Measurements from ENCODE around the gene PRTN3. TPM values are rescaled to one million over a fixed set of nuclear protein-coding genes. Genes with fewer than 3 reads are reported as not detected.
"Not testable (repeated sequence)": the region's sequence is repeated elsewhere in the genome, so short reads cannot be mapped to it uniquely, and the experiment has no call there.

The PRTN3 gene
- total and polyA plus RNA-seq, 4 donors: not detected

DNA sequence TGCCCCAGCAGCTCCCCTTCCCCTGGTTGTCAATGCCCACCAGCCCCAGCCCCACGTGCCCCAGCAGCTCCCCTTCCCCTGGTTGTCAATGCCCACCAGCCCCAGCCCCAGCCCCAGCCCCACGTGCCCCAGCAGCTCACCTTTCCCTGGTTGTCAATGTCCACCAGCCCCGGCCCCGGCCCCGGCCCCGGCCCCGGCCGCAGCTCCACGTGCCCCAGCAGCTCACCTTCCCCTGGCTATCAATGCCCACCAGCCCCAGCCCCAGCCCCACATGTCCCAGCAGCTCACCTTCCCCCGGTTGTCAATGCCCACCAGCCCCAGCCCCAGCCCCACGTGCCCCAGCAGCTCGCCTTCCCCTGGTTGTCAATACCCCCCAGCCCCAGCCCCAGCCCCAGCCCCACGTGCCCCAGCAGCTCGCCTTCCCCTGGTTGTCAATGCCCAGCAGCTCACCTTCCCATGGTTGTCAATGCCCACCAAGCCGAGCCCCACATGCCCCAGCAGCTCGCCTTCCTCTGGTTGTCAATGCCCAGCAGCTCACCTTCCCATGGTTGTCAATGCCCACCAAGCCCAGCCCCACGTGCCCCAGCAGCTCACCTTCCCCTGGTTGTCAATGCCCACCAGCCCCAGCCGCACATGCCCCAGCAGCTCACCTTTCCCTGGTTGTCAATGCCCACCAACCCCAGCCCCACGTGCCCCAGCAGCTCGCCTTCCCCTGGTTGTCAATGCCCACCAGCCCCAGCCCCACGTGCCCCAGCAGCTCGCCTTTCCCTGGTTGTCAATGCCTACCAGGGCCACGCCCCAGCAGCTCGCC is 38.2 kb downstream of the PRTN3 start:
- H3K27me3 ChIP-seq (ENCODE audit: control insufficient read depth in 1 of 2, insufficient read depth in 2 of 2, low read length in 1 of 2); H3K4me3 ChIP-seq (ENCODE audit: low read length in 2 of 2); intact Hi-C loops (cut with DNase I); ATAC-seq (ENCODE audit: low FRiP score); H3K27ac ChIP-seq (ENCODE audit: low read depth in 1 of 2, low read length in 2 of 2); H3K9me3 ChIP-seq (ENCODE audit: control insufficient read depth, low read length); H3K36me3 ChIP-seq (ENCODE audit: control insufficient read depth in 1 of 2, insufficient read depth in 2 of 2, low read length in 1 of 2); H3K4me1 ChIP-seq (ENCODE audit: control insufficient read depth in 1 of 2, insufficient read depth in 2 of 2, low read length in 2 of 2); DNase-seq: not testable (repeated sequence)
- 86 to 89% methylated on average over 20 to 24 of the region's 24 CpGs for WGBS, 2 donors

DNA sequence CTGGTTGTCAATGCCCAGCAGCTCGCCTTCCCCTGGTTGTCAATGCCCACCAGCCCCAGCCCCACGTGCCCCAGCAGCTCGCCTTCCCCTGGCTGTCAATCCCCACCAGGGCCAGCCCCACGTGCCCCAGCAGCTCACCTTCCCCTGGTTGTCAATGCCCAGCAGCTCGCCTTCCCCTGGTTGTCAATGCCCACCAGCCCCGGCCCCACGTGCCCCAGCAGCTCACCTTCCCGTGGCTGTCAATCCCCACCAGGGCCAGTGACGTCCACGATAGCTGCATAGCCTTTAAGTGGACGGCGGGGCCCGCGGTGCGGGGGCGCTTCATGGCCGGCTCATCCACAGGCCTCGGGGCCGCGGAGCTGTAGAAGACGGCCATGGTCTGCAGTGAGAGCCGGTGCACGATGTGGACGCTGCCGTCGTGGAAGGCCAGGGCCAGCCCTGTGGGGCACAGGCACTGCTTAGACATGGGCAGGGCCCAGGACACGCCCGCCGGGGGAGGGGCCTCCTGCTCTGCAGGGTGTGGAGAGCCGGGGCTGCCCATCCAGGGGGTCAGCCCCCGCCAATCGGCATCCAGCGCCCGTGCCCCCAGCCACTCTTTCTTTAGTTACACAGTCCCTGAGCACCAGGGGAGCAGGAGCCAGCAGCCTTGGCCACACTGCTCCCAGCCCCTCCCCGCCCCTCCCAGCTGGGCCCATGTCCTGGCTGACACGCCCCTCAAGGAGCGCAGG is 39.1 kb downstream of the PRTN3 start:
- peaks cover 0 to 1% of the 10 kb centered on the region in 2 donors for H3K36me3 ChIP-seq (ENCODE audit: control insufficient read depth in 1 of 2, insufficient read depth in 2 of 2, low read length in 1 of 2)
- WGBS, 2 donors: 87 to 88% methylated on average over 34 to 37 of the region's 37 CpGs
- no peak for DNase-seq
- ATAC-seq (ENCODE audit: low FRiP score): no peak
- H3K4me1 ChIP-seq (ENCODE audit: control insufficient read depth in 1 of 2, insufficient read depth in 2 of 2, low read length in 2 of 2): no peaks in the 10 kb centered on the region
- intact Hi-C loops (cut with DNase I): no loop called here
- no peaks in the 10 kb centered on the region for H3K9me3 ChIP-seq (ENCODE audit: control insufficient read depth, low read length)
- no peak overlapping the region for H3K4me3 ChIP-seq (ENCODE audit: low read length in 2 of 2)
- no peak overlapping the region for H3K27ac ChIP-seq (ENCODE audit: low read depth in 1 of 2, low read length in 2 of 2)
- no peaks in the 10 kb centered on the region for H3K27me3 ChIP-seq (ENCODE audit: control insufficient read depth in 1 of 2, insufficient read depth in 2 of 2, low read length in 1 of 2)

DNA sequence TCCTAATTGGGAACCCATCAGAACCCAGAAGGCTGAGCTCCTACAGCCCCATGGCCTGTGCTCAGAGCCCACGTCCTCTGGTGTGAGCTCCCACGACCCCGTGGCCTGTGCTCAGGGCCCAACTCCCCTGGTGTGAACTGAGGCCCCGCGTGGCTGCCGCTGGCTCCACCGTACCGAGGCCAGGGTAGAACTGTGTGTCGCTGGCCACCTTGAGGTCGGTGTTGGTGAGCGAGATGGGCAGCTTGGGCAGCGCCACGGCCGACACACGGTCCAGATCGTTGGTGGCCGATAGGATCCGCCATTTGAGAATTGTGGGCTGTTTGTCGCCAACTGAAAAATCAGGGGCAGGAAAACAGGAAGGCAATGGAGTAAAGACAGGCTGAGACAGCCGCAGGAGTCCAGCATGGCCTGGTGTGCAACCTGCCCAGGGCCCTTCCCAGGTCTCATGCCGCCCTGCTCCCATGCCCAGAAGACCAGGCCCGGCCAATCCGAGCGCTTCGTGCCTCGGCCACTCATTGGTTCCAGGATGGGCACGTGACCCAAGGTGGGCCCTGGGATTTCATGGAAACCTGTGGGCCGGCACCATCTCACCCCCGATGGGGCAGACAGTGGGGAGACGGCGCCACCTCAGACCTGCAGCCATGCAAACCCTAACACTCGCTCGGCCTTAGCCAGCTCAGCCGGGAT is 40.7 kb downstream of the PRTN3 start:
- DNase-seq: no peak
- H3K27ac ChIP-seq (ENCODE audit: low read depth in 1 of 2, low read length in 2 of 2): no peak overlapping the region
- H3K4me1 ChIP-seq (ENCODE audit: control insufficient read depth in 1 of 2, insufficient read depth in 2 of 2, low read length in 2 of 2): no peaks in the 10 kb centered on the region
- H3K4me3 ChIP-seq (ENCODE audit: low read length in 2 of 2): no peak overlapping the region
- H3K27me3 ChIP-seq (ENCODE audit: control insufficient read depth in 1 of 2, insufficient read depth in 2 of 2, low read length in 1 of 2): no peaks in the 10 kb centered on the region
- peaks cover 0 to 1% of the 10 kb centered on the region in 2 donors for H3K36me3 ChIP-seq (ENCODE audit: control insufficient read depth in 1 of 2, insufficient read depth in 2 of 2, low read length in 1 of 2)
- ATAC-seq (ENCODE audit: low FRiP score): no peak
- H3K9me3 ChIP-seq (ENCODE audit: control insufficient read depth, low read length): no peaks in the 10 kb centered on the region
- intact Hi-C loops (cut with DNase I): no loop called here
- 98% methylated on average over 31 to 34 of the region's 34 CpGs for WGBS, 2 donors

DNA sequence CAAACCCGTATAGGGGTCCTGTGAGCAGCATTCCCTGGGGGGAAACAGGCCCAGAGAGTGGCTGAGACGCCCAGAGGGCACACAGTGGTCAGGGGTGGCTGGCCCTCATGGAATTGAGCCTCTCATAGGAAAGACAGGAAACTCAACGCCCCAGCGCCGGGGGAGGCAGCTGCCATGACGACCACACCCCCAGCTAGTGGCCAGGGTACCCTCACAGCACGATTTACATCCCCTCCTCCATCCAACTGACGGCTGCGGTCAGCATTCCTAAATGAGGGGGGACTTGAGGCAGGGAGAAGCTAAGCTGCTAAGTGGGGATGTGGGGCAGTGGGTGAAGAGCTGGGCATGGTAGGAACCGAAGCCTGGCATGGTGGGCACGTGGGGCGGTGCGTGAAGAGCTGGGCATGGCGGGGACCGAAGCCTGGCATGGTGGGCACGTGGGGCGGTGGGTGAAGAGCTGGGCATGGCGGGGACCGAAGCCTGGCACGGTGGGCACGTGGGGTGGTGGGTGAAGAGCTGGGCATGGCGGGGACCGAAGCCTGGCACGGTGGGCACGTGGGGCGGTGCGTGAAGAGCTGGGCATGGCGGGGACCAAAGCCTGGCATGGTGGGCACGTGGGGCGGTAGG is 42.2 kb downstream of the PRTN3 start:
- Histone ChIP-seq H3K4me3 (ENCODE audit: low read length in 2 of 2) (no peak overlapping the region), H3K27ac (ENCODE audit: low read depth in 1 of 2, low read length in 2 of 2) (no peak overlapping the region), H3K27me3 (ENCODE audit: control insufficient read depth in 1 of 2, insufficient read depth in 2 of 2, low read length in 1 of 2) (no peaks in the 10 kb centered on the region), H3K36me3 (ENCODE audit: control insufficient read depth in 1 of 2, insufficient read depth in 2 of 2, low read length in 1 of 2) (peaks cover 0 to 1% of the 10 kb centered on the region in 2 donors), H3K9me3 (ENCODE audit: control insufficient read depth, low read length) (no peaks in the 10 kb centered on the region), H3K4me1 (ENCODE audit: control insufficient read depth in 1 of 2, insufficient read depth in 2 of 2, low read length in 2 of 2) (no peaks in the 10 kb centered on the region)
- WGBS, 2 donors: 88 to 92% methylated on average over 17 to 30 of the region's 30 CpGs
- no peak for DNase-seq
- intact Hi-C loops (cut with DNase I): no loop called here
- ATAC-seq (ENCODE audit: low FRiP score): no peak

DNA sequence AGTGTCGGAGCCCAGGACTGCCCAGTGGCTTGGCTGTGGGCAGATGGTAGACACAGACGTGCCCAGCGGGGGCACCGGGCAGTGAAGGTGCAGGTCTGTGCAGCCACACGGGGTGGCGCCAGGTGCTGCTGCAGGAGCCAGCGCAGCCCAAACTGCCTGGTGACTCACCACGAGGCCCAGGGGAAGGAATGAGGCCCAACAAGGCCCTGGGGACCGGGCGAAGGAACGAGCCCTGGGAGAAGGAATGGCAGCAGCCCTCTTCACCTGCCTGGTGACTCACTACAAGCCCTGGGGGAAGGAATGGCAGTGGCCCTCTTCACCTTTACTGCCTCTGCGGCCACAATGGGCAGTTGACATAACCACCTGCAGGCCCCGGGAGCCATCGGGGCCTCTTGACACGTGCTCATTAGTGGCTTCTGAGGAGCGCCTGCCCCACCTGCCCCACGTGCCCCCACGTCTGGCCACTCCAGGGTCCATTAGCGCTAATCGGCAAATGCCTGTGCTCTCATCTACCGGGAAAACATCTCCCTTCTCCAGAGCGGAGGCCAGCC is 42.9 kb downstream of the PRTN3 start:
- intact Hi-C loops (cut with DNase I): no loop called here
- Histone ChIP-seq H3K27me3 (ENCODE audit: control insufficient read depth in 1 of 2, insufficient read depth in 2 of 2, low read length in 1 of 2) (no peaks in the 10 kb centered on the region), H3K27ac (ENCODE audit: low read depth in 1 of 2, low read length in 2 of 2) (no peak overlapping the region), H3K36me3 (ENCODE audit: control insufficient read depth in 1 of 2, insufficient read depth in 2 of 2, low read length in 1 of 2) (peaks cover 0 to 1% of the 10 kb centered on the region in 2 donors), H3K4me1 (ENCODE audit: control insufficient read depth in 1 of 2, insufficient read depth in 2 of 2, low read length in 2 of 2) (no peaks in the 10 kb centered on the region), H3K4me3 (ENCODE audit: low read length in 2 of 2) (no peak overlapping the region), H3K9me3 (ENCODE audit: control insufficient read depth, low read length) (no peaks in the 10 kb centered on the region)
- 85% methylated on average over 22 of the region's 22 CpGs for WGBS, 2 donors
- ATAC-seq (ENCODE audit: low FRiP score) (no peak), DNase-seq (no peak)

DNA sequence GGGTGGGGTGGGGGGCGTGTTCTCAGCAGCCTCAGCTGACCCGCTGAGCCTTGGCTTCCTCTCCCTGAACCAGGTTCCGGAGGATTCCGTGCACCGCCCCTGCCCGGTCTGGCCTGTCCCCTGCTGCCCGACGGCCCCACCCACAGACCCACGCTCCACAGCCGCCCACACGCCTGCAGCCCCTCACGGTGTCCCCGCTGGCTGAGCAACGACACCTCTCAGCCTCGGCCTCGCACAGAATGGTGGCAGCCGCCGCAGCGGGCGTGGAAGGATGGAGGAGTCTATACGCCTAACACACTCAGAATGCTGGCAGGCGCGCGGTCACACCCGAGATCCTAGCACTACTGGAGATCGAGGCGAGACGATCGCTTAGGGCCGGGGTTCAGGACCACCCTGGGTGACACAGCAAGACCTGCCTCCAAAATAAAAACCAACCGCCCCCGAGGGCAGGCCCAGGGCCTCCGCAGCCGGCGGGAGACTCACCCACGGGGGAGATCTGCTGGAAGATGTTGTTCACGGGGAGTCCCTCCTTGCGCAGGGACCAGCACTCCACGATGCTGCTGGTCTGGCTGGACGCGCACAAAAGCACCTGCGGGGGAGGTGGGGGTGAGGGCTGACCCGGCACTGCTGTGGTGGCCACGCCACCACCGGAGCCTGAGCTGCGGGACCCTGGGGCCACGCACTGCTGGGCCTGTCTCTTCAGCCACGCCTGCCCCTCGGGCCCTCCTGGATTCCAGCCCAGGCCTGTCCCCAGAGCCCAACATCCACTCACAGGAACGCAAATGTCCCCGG is 43.8 kb downstream of the PRTN3 start:
- peaks cover 0 to 2% of the 10 kb centered on the region in 2 donors for H3K36me3 ChIP-seq (ENCODE audit: control insufficient read depth in 1 of 2, insufficient read depth in 2 of 2, low read length in 1 of 2)
- H3K9me3 ChIP-seq (ENCODE audit: control insufficient read depth, low read length): no peaks in the 10 kb centered on the region
- intact Hi-C loops (cut with DNase I): no loop called here
- H3K4me3 ChIP-seq (ENCODE audit: low read length in 2 of 2): no peak overlapping the region
- H3K4me1 ChIP-seq (ENCODE audit: control insufficient read depth in 1 of 2, insufficient read depth in 2 of 2, low read length in 2 of 2): no peaks in the 10 kb centered on the region
- no peak for DNase-seq
- H3K27ac ChIP-seq (ENCODE audit: low read depth in 1 of 2, low read length in 2 of 2): no peak overlapping the region
- 91 to 93% methylated on average over 49 to 51 of the region's 51 CpGs for WGBS, 2 donors
- no peaks in the 10 kb centered on the region for H3K27me3 ChIP-seq (ENCODE audit: control insufficient read depth in 1 of 2, insufficient read depth in 2 of 2, low read length in 1 of 2)
- ATAC-seq (ENCODE audit: low FRiP score): no peak

DNA sequence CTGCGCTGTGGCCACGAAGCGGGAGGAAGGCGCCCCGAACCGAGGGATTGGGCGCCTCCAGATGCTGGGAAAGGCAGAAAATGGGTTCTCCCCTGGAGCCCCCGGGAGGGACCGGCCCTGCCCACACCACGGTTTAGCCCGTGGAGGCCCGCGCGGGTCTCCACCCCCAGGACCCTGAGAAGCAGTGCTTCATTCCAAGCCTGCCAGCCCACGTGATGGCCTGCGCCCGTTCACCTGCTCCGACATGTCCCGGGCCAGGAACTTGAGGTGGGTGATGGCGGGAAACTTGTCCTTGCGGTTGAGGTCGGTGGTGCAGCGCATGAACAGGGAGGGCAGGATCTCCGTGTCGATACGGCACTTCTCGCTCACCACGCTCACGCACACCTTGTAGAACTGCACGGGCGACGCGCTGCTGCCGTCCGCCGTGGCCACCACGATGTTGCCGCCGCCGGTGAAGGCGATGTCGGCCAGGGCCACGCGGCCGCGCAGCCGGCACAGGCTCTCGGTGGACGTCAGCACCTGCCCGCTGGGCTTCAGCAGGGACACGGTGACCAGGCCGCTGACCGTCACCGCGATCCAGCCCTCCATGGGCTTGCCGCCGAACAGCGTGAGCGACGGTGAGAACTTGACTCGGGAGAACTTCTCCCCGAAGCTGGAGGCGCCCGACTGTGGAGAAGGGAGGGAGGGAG is 44.9 kb downstream of the PRTN3 start:
- DNase-seq: no peak
- intact Hi-C loops (cut with DNase I): no loop called here
- 95 to 96% methylated on average over 63 to 64 of the region's 64 CpGs for WGBS, 2 donors
- Histone ChIP-seq H3K27me3 (ENCODE audit: control insufficient read depth in 1 of 2, insufficient read depth in 2 of 2, low read length in 1 of 2) (no peaks in the 10 kb centered on the region), H3K9me3 (ENCODE audit: control insufficient read depth, low read length) (no peaks in the 10 kb centered on the region), H3K36me3 (ENCODE audit: control insufficient read depth in 1 of 2, insufficient read depth in 2 of 2, low read length in 1 of 2) (peaks cover 0 to 5% of the 10 kb centered on the region in 2 donors), H3K4me3 (ENCODE audit: low read length in 2 of 2) (no peak overlapping the region), H3K27ac (ENCODE audit: low read depth in 1 of 2, low read length in 2 of 2) (no peak overlapping the region), H3K4me1 (ENCODE audit: control insufficient read depth in 1 of 2, insufficient read depth in 2 of 2, low read length in 2 of 2) (no peaks in the 10 kb centered on the region)
- no peak for ATAC-seq (ENCODE audit: low FRiP score)
